HuH-7 (cell line): ENCODE results near the gene NTM.
A peak's percentile ranks its signal among the peaks of the same experiment; 100 is the strongest.

ENCODE experiments used
- DNase-seq: peaks from one replicate; pipeline ENCODE4 v3.0.0; 2011; ENCODE audit warnings: low spot score

The NTM gene

DNA sequence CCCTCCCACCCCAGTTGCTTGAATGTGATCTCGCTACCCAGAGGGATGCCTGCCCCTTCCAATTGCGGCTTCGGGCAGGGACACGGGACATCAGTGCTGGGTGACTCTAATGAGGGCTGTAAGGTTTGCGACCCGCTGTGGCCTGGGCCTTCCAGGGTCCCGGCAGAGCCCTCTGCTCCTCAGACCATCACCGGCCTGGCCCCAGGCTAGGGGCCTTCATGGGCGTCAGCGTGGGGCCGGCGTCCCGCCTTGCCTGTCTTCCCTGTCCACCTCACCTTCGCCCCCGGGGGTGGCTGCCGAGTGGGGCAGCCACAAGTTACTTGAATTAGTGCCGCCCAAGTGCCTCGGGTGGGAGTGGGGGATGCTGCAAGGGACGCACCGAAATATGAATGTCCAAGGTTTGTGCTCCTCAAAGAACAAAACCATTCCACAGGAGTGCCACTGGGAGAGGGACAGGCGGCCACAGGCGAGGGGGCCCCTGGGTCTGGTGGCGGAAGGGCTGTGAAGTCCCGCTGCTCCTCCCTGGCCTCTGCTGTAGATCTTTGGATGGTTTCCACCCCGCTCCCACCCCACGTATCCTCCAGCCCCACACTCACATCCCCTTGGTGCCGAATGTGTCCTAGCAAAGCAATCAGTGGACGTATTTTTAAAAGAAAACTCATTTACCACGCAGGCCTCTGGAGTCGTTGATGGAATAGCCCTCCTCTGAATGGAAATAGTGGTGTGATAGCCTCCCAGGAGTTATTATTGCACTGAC lies 317.1 kb downstream of the NTM start:
- DNase-seq: no peak

DNA sequence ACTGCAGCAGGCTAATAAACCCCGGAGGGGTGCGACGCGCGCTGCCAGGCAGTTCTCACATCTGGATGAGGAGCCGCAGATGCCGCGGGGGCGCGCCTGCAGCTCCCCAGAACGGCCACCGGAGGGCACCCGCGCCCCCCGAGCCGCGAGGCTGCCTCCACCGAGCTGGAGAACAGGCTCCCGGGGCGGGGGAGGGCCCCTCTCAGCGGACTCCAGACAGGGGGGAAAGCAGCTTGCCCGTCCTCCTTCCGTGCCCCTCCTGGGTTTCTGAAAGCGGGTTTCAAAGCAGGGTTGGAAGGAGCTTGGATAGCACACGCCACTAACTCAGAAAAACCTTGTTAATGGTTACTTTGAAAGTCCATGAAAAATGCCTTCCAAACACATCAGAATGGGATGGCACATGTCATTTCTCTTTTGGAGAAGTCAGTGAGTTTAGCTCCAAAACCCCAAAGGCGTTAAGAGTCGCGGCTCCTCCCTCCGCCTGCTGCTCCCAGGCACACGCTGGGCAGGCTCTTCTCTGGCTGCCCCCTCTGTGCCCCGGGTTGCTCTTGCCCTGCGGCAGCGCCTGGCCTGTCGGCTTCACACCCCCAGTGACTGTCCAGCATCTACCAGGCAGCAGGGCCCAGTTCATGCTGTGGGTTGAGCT lies 317.8 kb downstream of the NTM start:
- peak; percentile 76 for DNase-seq

DNA sequence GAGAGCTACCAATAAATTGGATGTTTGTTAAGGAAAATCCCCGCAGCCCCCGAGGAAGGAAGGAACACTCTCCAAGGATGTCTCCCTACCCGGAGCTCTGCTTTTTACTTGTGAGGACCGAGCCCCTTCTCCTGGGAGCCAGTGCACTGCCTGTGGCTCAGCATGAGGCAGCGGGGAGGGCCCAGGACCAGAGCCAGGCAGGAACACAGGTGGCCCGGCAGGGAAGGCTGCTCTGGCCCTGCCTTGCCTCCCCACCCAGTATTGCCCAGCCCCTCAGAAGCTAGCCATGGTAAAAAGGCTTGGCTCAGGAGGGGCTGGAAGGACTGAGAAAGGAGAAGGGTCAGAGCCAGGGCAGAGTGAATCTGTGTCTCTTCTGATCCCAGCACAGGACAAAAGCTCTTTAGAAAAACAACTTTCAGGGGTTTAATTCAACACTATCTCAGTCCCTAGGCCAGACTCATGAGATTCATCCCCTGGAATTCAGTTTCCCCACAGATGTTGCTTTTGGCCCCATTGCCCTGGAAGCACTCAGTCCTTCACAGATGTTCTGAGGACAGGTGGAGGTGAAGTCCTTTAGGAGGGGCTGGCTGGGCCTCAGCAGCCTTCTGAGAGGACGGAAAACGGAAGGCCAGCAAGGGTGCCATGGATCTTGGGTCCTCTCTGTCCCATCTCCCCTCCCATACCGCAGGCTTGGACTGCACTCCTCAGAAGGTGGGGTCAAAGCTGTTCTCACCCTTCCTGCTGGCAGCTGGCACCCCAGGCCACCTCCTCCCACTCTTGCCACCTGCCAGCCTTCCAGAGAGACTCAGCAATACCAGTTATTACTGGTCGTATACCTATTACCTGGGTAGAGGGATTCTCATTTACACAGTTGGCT lies 318.9 kb downstream of the NTM start:
- DNase-seq: no peak

DNA sequence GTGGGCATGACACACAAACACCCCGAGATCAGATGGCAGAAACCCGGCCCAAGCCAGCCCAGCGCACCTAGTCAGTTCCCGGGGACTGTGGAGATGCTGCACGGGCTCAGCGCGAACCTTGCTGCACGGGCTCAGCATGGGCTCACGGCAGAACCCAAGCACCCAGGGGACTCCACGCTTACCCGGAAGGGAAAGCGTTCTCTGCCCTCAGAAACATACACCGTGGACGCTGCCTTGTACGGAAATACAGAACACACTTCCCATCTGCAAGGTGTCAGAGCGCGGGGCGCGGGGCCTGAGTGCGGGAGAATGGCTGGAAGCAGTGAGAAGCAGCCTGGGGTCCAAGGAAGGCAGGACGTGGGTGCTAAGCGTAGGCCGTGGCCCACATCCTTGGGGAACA lies 319.9 kb downstream of the NTM start:
- no peak for DNase-seq

DNA sequence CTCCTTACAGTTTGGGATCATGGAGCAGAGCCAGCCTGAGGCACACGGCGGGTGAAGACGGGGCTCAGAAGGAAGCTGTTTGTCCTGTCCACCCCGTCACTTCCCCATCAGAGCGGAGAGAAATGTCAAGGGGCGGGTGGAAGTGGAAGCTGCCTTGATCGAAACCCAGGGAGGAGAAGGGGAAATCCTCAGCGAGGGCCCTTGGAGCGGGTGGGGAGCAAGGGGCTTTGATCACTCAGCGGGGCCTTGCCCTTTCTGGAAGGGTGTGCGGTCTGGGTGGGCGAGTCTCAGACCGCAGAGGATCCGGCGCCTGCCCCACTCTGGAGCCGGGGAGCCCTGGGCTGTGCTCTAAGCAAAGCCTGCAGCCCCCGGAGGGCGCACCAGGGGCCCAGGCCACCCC lies 320.4 kb downstream of the NTM start:
- no peak for DNase-seq

DNA sequence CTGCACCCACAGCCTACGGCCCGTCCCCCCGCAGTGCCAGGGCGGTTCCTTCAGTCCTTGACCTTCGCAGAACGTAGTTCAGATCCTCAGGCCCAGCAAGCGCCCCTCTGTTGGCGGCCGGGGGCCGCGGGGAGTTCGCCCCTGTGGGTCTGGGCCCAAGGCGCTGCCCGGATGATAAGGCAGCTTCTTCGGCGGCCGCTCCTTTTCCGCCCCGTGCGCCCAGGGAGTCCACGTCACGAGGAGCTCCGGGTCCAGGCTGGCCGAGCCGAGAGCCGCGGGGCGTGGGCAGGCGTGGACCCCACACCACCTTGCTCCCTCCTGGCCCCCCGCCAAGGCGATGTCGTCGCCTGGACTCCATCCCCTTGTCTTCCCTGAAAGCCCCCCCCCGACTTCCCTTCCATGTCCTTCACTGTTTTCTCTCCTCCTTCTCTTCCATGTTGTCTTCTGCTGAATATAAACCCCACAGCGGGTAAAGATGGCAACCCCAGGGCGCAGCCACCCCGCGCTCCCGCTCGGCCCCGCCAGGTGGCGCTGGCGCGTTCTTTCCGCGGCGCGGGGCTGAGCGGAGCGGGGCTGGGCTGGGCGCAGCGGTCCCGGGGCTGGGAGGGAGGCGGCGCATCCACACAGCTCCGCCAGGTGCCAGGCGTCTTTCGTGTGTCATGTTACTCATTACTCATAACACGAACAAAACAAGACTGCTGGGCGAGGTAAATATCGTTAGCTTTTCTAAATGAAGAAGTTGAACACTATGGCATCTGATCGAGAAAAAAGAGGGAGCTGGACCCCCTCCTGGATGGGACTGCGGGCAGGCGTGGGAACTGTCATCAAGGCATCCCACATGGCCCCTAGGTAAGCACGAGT lies 321.0 kb downstream of the NTM start:
- DNase-seq: peak; percentile 44

DNA sequence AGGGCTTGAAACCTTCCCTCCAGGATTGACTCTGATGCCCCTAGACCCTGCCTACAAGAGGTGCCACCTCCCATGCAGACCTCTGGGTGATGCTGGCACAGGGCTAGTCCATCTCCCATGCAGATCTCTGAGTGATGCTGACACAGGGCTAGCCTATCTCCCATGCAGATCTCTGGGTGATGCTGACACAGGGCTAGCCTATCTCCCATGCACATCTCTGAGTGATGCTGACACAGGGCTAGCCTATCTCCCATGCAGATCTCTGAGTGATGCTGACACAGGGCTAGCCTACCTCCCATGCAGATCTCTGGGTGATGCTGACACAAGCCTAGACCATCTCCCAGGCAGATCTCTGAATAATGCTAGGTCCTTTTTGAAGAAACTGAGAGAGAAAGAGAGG lies 321.7 kb downstream of the NTM start:
- no peak for DNase-seq

DNA sequence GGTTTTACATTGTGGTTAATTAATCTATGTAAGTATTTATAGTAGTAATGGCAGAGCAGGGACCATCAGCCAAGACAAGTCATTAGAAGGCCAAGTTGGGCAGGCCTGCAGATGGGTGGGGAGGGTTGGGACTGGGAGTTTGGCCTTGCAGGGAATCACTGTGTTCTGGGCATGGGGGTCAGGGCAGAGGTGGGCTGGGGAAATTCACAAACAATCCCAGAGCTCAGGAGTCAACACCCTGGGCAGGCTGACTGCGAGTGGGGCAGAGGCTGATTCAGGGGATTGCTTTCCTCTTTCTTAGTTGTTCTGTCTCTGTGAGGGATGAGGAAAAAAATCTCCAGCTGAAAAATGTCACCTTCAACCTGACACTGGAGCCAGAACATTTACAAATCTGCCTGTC lies 322.5 kb downstream of the NTM start:
- DNase-seq: no peak

DNA sequence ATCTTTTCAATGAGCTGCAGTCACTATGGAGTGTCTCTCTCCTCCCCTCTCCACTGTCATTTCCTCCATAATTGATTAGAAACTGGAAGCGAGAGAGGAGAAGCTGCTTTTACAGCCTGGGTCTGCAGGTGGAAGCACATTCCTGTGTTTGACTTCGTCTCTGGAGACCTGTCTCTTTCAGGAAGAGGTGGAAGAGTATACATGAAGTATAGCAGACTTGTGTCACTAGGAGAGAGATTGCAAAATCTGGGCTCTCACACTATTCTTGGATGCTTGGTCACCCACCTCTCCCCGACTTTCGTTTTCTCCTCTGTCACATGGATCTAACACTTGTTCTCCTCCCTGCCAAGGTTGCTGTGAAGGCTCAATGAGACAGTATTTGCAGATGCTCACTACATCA lies 323.3 kb downstream of the NTM start:
- no peak for DNase-seq

DNA sequence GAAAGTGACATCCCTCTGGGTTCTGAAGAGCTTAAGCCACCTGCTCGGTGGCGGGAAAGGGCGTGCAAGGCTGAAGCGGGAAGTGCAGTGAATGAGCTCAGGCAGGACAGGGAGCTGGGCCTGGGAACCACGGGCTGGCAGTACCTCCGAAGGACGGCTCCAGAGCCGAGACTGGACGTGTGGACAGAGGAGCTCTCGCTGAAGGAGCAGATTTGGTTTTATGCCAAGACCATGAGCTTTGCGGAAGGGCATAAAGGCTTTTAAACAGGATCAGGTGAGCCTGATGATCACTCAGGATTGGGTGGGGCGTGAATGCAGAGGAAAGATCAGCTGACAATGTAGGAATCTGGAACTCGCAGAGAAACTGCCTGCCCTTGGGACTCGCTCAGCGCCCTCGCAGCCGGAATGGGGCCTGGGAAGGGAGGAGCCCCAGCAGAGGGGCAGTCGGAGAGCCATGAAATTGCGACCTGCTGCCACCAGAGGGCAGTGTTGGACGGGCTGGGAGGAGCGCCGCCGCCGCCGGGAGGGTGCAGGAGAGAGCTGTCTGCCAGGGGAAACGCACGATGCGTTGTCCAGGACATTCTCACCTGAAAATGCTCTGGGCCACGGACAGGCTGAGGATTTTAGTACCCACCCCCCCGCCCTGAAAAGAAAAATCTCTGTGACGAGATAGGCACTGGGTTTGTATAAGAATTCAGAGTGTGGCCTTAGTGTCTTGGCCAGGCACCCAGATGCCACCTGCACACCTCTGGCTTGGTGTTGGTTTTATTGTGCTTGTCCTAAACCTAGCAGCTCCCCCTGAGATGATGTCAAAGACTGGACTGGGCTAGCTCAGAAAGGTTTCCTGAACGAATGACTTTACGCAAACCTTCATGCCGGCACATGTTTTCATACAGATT lies 324.4 kb downstream of the NTM start:
- DNase-seq: peak; percentile 66

DNA sequence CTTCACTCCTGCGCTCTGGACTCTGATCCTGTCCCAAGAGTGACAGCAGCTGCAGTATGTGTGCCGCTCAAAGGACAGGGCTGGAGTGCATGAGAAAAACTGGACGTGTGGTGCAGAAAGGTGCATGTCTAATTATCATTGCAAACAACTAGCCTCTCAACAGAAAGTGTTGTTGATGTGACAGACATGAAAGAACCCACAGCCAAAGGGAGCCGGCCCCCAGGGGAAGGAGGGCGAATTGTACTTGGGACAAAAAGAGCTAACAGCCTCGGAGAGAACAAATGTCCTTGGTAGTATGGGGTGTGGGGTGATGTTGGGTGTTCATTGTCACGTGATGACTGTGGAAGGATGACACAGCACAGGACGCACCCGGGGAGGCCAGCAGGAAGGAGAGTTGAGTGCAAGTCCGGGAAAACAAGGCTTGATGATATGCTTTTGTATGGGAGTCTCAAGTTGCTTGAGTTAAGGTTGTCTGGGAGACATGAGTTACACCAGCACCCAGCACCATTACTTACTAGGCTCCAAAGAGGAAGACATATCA lies 325.5 kb downstream of the NTM start:
- DNase-seq: no peak

DNA sequence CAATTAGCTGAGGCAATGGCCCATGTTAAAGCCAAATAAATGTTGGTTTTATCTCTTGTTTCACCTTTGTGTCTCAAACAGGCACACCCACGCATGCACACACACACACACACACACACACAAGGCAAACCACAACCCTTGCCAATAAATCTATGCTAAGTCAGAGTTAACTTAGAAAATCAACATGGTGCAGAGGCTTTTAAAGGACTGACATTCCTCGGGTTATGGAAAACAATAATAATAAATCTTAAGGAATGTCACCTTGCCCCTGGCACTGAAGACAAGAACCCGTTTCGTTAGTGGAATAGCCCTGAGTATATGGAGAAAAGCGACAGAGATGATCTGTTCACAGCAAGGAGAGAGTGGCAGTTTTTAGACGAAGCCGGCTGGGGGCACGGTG lies 326.3 kb downstream of the NTM start:
- DNase-seq: no peak

DNA sequence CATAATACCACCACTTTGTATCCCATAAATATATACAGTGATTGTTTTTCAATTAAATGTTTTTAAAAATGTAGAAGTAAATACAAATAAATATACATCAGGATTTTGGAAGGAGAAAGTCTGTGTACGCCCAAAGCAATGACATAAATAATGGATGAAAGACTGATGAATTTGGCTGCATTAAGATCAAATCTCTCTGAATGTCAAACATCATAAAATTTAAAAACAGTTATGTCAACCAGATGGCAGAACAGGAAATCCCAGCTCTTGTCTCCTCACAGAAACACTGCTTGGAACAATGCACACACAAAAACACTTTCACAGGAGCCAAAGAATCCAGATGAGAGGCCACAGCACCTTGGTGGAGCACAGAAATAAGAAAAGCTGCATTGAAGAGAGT lies 332.9 kb downstream of the NTM start:
- DNase-seq: no peak

DNA sequence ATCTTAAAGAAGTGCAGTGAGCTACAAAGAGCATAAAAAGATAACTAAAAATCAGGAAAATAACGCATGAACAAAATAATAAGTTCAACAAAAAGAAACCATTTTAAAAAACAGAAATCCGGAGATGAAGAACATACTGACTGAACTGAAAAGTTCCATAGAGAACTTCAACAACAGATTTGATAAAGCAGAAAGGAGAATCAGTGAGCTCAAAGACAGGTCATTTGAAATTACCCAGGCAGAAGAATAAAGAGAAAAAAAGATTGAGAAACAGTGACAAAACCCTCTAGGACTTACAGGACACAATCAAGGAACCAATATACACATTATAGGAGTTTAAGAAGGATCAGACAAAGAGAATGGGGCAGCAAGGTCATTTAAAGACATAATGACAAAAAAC lies 334.3 kb downstream of the NTM start:
- no peak for DNase-seq

DNA sequence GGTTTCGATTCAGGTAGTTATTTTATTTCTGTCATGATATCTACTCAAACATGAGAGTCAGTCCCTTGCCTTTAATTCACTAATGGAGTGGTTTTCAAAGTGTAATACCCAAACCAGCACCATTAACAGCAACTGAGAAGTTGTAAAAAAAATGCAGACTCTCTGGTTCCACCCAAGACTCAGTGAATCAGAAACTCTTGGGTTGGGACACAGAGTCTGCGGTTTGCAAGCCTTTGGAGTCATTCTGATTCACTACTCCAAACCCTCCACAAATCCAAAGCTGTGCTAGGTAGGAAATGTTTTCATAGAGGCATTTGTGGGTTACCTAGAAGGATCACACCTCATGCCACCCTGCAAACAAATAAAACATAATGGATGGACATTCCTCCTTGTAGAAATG lies 340.1 kb downstream of the NTM start:
- no peak for DNase-seq

DNA sequence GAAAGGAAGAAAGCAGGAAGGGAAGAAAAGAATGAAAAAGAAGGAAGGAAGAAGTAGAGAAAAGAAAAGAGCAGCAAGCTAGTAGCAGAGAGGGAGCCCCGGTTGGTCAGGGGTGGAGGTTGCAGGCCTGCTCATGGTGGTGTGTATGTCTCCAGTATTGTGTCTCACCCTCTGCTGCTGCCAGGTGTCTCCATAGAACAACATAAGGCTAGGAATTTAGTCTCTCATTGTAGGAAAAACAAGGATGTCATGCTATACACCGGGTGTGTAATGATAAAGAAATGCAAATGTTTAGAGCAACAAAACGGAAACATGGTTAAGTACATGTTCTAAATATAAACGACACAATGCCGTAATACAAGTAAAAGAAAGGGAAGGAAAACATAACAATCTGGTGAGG lies 342.5 kb downstream of the NTM start:
- no peak for DNase-seq

DNA sequence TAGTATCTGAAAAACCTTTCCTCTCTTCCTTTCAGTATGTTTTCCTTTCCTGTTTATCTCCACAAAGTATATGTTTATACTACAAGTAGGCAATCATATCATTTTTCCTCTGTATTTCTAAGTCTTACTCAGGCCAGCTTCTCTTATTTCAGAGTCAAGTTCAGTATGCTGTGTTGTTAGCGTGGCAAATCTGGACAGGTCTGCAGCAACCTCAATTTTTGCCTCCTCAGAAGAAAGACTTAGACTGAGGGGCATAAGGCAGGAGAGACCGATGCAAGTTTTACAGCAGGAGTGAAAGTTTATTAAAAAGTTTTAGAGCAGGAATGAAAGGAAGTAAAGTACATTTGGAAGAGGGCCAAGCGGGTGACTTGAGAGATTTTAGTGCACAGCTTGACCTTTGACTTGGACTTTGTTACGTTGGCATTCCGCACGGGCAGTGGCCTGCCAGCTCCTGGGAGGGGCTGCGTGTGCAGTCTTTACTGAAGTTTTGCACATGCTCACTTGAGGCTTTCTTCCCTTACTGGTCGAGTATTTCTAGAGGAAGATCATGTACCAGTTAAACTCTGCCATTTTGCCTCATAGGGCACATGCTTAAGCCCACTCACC lies 343.2 kb downstream of the NTM start:
- no peak for DNase-seq

DNA sequence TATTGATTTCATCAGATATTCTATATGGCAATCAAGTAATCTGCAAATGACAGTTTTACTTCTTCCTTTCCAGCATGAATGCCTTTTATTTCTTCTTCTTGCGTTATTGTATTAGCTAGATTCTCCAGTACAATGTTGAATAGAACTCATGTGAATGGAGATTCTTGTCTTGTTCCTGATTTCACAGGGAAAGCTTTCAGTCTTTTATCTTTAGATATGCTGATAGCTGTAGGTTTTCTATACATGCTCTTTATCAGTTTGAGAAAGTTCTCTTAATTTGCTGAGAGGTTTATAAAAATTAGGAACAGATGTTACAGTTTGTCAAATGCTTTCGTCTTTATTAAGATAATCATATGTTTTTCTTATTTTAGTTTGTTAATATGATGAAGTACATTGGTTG lies 347.2 kb downstream of the NTM start:
- DNase-seq: no peak

DNA sequence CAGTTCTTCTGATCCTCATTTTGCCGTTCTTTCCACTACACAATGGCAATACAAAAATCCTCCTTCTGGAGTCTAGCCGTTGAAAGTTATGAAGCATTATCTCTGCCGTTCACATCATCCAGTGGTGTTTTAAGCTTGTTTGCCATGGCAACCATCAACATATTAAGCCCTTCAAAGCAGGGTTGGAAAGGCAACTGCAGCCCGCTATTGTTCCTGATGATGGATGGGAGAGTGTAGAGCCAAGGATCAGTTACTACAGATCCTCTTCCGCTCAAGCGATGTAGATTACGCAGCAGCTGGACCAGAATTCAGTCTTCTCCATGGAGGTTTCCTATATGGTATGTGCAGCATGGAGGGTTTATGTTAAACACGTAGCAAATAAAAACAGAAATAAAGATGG lies 352.7 kb downstream of the NTM start:
- no peak for DNase-seq

DNA sequence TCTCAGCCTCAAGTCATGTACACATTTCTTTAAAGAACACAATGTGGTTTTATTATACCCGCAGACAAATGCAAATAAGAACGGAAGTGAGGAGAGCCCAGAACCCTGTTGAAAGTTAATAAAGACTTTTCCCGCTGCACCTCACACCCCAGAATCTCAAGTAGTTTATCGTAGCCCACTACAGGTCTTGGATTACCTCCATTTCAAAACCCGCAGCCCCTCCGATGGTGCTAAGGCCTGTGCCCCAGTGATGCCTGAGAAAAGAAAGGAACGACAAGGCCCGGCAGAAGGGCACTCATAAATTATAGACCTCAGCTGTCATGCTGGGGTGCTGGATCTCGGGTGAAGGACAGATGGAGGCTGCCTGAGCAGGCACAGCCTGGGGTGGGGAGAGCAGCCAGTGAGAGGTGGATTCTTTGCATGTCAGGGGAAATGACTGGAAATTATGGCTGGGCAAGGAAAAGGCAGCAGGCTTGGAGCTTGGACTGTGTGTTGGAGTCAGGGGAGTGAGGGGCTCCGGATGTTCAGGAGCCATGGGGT lies 354.1 kb downstream of the NTM start:
- no peak for DNase-seq
